ENCODE results near the gene DUSP8. TPM values are rescaled to one million over a fixed set of nuclear protein-coding genes. Genes with fewer than 3 reads are reported as not detected.

The DUSP8 gene
- total and polyA plus RNA-seq, 2 of the 8 experiments (the other 6 are each of a cell fraction or from before 2014, with no cell fraction given): 2.8 to 3.6 TPM

DNA sequence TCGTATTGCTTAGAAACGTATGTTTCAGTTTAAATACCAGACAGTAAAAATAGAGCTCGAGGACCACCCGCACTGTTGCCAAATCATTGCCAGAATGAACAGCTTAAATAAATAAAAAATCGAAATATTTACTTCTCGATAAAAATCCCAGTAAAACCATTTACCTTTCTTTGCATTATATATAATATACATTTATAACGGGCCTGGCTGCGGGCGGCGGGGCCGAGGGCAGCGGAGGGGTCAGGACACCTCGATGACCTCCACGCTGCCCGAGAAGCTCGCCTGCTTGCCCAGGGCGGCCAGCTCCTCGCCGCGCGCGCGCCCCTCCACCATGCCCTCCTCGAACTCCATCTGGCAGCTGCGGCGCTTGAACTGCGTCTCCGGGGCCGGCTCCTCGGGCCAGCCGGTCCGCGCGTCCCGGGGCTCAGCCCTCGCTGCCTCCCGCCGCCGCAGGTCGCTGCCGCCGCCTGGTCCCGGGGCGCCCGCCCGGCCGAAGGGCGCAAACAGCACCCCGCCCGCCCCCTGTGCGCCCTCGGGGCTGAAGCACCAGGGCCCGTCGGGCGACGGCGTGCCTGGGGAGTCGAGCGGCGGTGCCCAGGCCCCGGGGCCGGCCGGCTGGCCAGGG, 15.7 kb downstream of the DUSP8 start:
- DNase-seq (ENCODE audit: low read depth in 1 of 2, low spot score in 2 of 2) (peak in 1 of 2 experiments; percentile 56), FAIRE-seq (no peak)
- ChIA-PET POLR2A (ENCODE audit: partially characterized antibody) (interaction anchor here (0.7 to 7.0 kb wide), 4 partner anchors 8 to 205 kb away, joined by 3 to 60 read pairs (median 32); no protein-coding TSS in a partner anchor), CTCF (ENCODE audit: partially characterized antibody) (interaction anchor here (0.7 to 9.6 kb wide), 5 partner anchors 10 to 749 kb away, joined by 3 to 140 read pairs (median 34); partner anchors contain the start of gene DUSP8)
- H2BK12ac ChIP-seq (ENCODE audit: low read depth, low read length): no peak overlapping the region
- no peak overlapping the region for H2BK120ac ChIP-seq (replicated peaks; ENCODE audit: low read depth, low read length)
- peaks cover 8 to 47% (median 39%) of the 10 kb centered on the region in 4 experiments for H3K4me1 ChIP-seq (replicated peaks in 1 of 4; ENCODE audit: control insufficient read depth in 3 of 4, insufficient read depth in 4 of 4, low read length in 3 of 4)
- 23% methylated on average over 24 of the region's 63 CpGs; no CpG with 5 or more reads in 1 of the 2 experiments for WGBS, 2 experiments (ENCODE audit: extremely low coverage in 1 of 2, insufficient coverage in 1 of 2, insufficient read length in 1 of 2, insufficient replicate concordance in 2 of 2, low coverage in 1 of 2, low lambda C conversion rate in 2 of 2, missing lambda C conversion rate in 1 of 2)
- H3K79me2 ChIP-seq (ENCODE audit: control insufficient read depth in 1 of 2, insufficient read depth in 2 of 2, low read length in 2 of 2): no peaks in the 10 kb centered on the region
- H3K27me3 ChIP-seq (replicated peaks in 1 of 4; ENCODE audit: control insufficient read depth in 3 of 4, extremely low read depth in 1 of 4, insufficient read depth in 3 of 4, low read length in 3 of 4): peaks cover 18 to 55% (median 47%) of the 10 kb centered on the region in 4 experiments
- no peak overlapping the region for H2AK5ac ChIP-seq (ENCODE audit: low read depth, low read length)
- H3K23ac ChIP-seq (ENCODE audit: insufficient read length): no peak overlapping the region
- H3K18ac ChIP-seq (ENCODE audit: extremely low read depth, low read length): no peak overlapping the region
- no peak overlapping the region for H2BK15ac ChIP-seq (ENCODE audit: low read length)
- H3K4me2 ChIP-seq (ENCODE audit: insufficient read depth in 1 of 2, low read depth in 2 of 2, low read length in 2 of 2): peak overlapping the region; percentile 43 to 60
- no peak overlapping the region for H3K4ac ChIP-seq (replicated peaks; ENCODE audit: insufficient read length, low read depth, low read length)
- no peaks in the 10 kb centered on the region; a peak in 1 of 8 replicates for H3K36me3 ChIP-seq (ENCODE audit: control insufficient read depth in 2 of 4, insufficient read depth in 4 of 4, low read length in 3 of 4)
- no peak overlapping the region for H2AFZ ChIP-seq (ENCODE audit: low read length)
- peaks cover 2 to 14% of the 10 kb centered on the region in 2 experiments for H4K20me1 ChIP-seq (replicated peaks in 1 of 2; ENCODE audit: control insufficient read depth in 1 of 2, insufficient read depth in 2 of 2, low read length in 2 of 2)
- H4K8ac ChIP-seq (ENCODE audit: extremely low read depth, insufficient read depth, low read length): peak overlapping the region; percentile 78; the same call in 1 of the 2 replicates
- peaks cover 3% of the 10 kb centered on the region; the same call in 1 of the 2 replicates for H3K23me2 ChIP-seq (ENCODE audit: low read depth, low read length)
- H4K5ac ChIP-seq (ENCODE audit: insufficient read length, low read depth, low read length): no peak overlapping the region
- peak overlapping the region in 1 of 4 experiments; percentile 48; a peak in 2 of 8 replicates for H3K4me3 ChIP-seq (ENCODE audit: extremely low read depth in 1 of 4, insufficient read depth in 2 of 4, low read depth in 3 of 4, low read length in 4 of 4)
- no peak overlapping the region for H3K9ac ChIP-seq (replicated peaks in 1 of 4; ENCODE audit: extremely low read depth in 1 of 4, low read depth in 3 of 4, low read length in 3 of 4)
- H3K9me3 ChIP-seq (ENCODE audit: insufficient read depth in 2 of 2, low read depth in 1 of 2, low read length in 1 of 2): no peaks in the 10 kb centered on the region
- H3K56ac ChIP-seq (replicated peaks; ENCODE audit: insufficient read length, low read depth, low read length): no peak overlapping the region
- no peak overlapping the region for H2BK20ac ChIP-seq (ENCODE audit: low read length)
- H3K14ac ChIP-seq (ENCODE audit: insufficient read length): no peak overlapping the region
- no peak overlapping the region for H2BK5ac ChIP-seq (ENCODE audit: low read depth, low read length)
- H3K27ac ChIP-seq (ENCODE audit: low read depth, low read length): no peak overlapping the region
- no peak overlapping the region for H4K91ac ChIP-seq (replicated peaks; ENCODE audit: insufficient read length, low read length)
- H3K79me1 ChIP-seq (ENCODE audit: low read depth, low read length): no peaks in the 10 kb centered on the region
- TF ChIP-seq POU5F1 (IDR thresholded peaks at IDR 0.05; ENCODE audit: low read depth, low read length) (no peak), EP300 (IDR thresholded peaks at IDR 0.05; ENCODE audit: borderline replicate concordance in 1 of 2, low read depth in 2 of 2, low read length in 2 of 2) (no peak), KDM4A (IDR thresholded peaks at IDR 0.05; ENCODE audit: low read depth, low read length, severe bottlenecking) (no peak), YY1 (IDR thresholded peaks at IDR 0.05; ENCODE audit: low read depth, low read length) (no peak), EZH2 (IDR thresholded peaks at IDR 0.05; ENCODE audit: low read depth, low read length, severe bottlenecking) (peak; percentile 19), KDM5A (IDR thresholded peaks at IDR 0.05; ENCODE audit: low read length) (no peak), RXRA (IDR thresholded peaks at IDR 0.05; ENCODE audit: insufficient read depth, low read depth, low read length) (no peak), CHD1 (IDR thresholded peaks at IDR 0.05; ENCODE audit: low read depth, low read length) (no peak), SIRT6 (IDR thresholded peaks at IDR 0.05; ENCODE audit: low read length) (no peak), SUZ12 (IDR thresholded peaks at IDR 0.05; ENCODE audit: low read length) (peak; percentile 21; the same call in 1 of the 2 replicates), HDAC2 (IDR thresholded peaks at IDR 0.05; ENCODE audit: borderline replicate concordance in 1 of 2, low read depth in 2 of 2, low read length in 2 of 2) (no peak), BRCA1 (IDR thresholded peaks at IDR 0.05; ENCODE audit: low read depth, low read length) (no peak)
